Colonic mucosa (tissue), 4 donors: ENCODE measurements around the gene METTL23. TPM values are rescaled to one million over a fixed set of nuclear protein-coding genes. Genes with fewer than 3 reads are reported as not detected.
"Not testable (repeated sequence)": the region's sequence is repeated elsewhere in the genome, so short reads cannot be mapped to it uniquely, and the experiment has no call there.

ENCODE experiments used
- DNase-seq: peaks from one replicate; pipeline ENCODE4 v3.0.0-alpha.2; 2020
- H3K27ac ChIP-seq: fragments of 200-600 bp; one replicate; pipeline ENCODE4 v1.8.0; 2021
- H3K27me3 ChIP-seq: fragments of 200-600 bp; one replicate; pipeline ENCODE4 v1.8.0; 2021
- H3K36me3 ChIP-seq: fragments of 200-600 bp; one replicate; pipeline ENCODE4 v1.8.0; 2021
- H3K4me1 ChIP-seq: fragments of 200-600 bp; one replicate; pipeline ENCODE4 v1.8.0; 2021; ENCODE audit warnings: mild to moderate bottlenecking
- H3K4me3 ChIP-seq: fragments of 200-600 bp; one replicate; pipeline ENCODE4 v1.8.0; 2021
- H3K9ac ChIP-seq, 2 donors: one replicate each; pipeline ENCODE4 v1.7.0; 2013; ENCODE audit warnings: control low read depth in 2 of 2, low read depth in 2 of 2, low read length in 2 of 2
- H3K9me3 ChIP-seq: fragments of 200-600 bp; one replicate; pipeline ENCODE4 v1.8.0; 2021
- intact Hi-C: fragments of 100-400 bp; cut with DNase I; formaldehyde crosslinking; loops from one replicate; pipeline ENCODE4 v1.14.1; 2022
- total RNA-seq, 2 donors: library from RNA; stranded (reverse); fragmentation: NEBNext Ultra II Directional in 1 of 2; extraction: Animal tissue kit (Norgen Biotek cat#: 25700) in 1 of 2; gene quantifications; one replicate each; pipeline ENCODE4 v1.2.1, GENCODE V29; 2021
- TF ChIP-seq, protein P1 (sequence below): fragments of 200-600 bp; IDR thresholded peaks from one replicate; pipeline ENCODE4 v1.8.0; 2022; ENCODE audit warnings: antibody characterized with exemption, mild to moderate bottlenecking
- donor health status: healthy.
- donor health status: DM: no; HTN: no; CAD: no.
- donor health status: DM: no; HTN: no; CAD: no.

Gene METTL23
- total RNA-seq, 2 donors from 2014 or later: 21.7 to 29.7 TPM

DNA sequence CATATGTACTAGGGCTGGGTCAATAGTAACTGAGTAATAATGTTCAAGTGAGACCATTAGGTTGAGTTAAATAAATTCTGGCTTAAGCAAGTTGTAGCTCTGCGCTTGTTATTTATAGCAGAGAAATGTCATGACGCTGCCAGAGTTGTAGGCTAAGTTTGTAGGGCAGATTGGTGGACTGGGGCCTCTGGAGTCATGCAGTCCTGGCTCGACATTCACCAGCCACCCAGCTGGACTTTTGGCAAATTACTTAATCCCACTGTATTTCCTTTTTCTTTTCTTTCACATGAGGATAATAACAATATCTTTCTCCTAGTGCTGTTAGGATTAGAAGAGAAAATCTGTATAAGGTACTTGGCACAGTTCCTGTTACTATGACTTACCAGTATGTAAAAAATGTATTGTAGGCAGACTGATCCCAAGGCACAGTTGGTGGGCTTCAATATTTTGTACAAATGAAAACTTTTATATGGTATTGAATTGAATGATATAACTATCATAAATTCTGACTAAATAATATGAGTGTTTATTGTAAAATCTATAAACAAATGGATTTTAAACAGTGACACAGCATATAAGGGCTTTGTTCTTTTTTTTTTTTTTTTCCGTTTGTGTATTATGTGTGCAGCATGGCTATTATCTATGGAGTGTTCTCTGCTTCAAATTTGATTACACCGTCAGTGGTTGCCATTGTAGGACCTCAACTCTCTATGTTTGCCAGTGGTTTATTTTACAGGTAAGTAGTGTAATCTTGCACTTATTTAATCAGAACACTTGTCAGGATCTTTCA, 13.9 kb downstream of the METTL23 start:
- intact Hi-C loops: no loop called here
- no peaks in the 10 kb centered on the region for H3K9me3 ChIP-seq
- H3K4me3 ChIP-seq: no peak overlapping the region
- DNase-seq: no peak
- H3K27me3 ChIP-seq: no peaks in the 10 kb centered on the region
- no peak overlapping the region for H3K27ac ChIP-seq
- H3K9ac ChIP-seq: no peak overlapping the region
- H3K36me3 ChIP-seq: peaks cover 9% of the 10 kb centered on the region
- TF ChIP-seq, protein P1, sequence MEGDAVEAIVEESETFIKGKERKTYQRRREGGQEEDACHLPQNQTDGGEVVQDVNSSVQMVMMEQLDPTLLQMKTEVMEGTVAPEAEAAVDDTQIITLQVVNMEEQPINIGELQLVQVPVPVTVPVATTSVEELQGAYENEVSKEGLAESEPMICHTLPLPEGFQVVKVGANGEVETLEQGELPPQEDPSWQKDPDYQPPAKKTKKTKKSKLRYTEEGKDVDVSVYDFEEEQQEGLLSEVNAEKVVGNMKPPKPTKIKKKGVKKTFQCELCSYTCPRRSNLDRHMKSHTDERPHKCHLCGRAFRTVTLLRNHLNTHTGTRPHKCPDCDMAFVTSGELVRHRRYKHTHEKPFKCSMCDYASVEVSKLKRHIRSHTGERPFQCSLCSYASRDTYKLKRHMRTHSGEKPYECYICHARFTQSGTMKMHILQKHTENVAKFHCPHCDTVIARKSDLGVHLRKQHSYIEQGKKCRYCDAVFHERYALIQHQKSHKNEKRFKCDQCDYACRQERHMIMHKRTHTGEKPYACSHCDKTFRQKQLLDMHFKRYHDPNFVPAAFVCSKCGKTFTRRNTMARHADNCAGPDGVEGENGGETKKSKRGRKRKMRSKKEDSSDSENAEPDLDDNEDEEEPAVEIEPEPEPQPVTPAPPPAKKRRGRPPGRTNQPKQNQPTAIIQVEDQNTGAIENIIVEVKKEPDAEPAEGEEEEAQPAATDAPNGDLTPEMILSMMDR: no peak
- H3K4me1 ChIP-seq: peaks cover 4% of the 10 kb centered on the region

GRCh38 chr17:76742958-76743357, 16.3 kb downstream of the METTL23 start:
- TF ChIP-seq, protein P1: no peak
- DNase-seq: no peak
- H3K9ac ChIP-seq: no peak overlapping the region
- no peaks in the 10 kb centered on the region for H3K9me3 ChIP-seq
- intact Hi-C loops: no loop called here
- H3K27me3 ChIP-seq: no peaks in the 10 kb centered on the region
- peaks cover 9% of the 10 kb centered on the region for H3K36me3 ChIP-seq
- H3K4me1 ChIP-seq: peaks cover 4% of the 10 kb centered on the region
- H3K4me3 ChIP-seq: no peak overlapping the region
- H3K27ac ChIP-seq: no peak overlapping the region

- no peak for DNase-seq
Measured at GRCh38 chr17:76744747-76745146, 18.1 kb downstream of the METTL23 start.

DNA sequence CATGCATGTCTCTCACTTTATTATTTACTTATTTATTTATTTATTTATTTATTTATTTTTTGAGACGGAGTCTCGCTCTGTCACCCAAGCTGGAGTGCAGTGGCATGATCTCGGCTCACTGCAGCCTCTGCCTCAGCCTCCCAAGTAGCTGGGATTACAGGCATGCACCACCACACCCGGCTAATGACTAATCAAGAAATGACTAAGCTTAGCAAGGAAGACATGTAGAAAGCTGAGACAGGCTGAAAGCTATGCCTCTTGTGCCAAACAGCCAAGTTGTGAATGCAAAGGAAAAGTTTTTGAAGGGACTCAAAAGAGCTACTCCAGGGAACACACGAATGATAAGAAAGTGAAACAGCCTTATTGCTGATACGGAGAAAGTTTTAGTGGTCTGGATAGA, 19.1 kb downstream of the METTL23 start:
- H3K9ac ChIP-seq, H3K36me3 ChIP-seq, H3K27me3 ChIP-seq, intact Hi-C loops, H3K9me3 ChIP-seq, H3K4me1 ChIP-seq, DNase-seq, H3K27ac ChIP-seq, H3K4me3 ChIP-seq: not testable (repeated sequence)

More at GRCh38 chr17:76744747-76745146, 18.1 kb downstream of the METTL23 start:
- Histone ChIP-seq H3K36me3 (peaks cover 9% of the 10 kb centered on the region), H3K27me3 (no peaks in the 10 kb centered on the region), H3K27ac (no peak overlapping the region), H3K4me1 (no peaks in the 10 kb centered on the region), H3K4me3 (no peak overlapping the region), H3K9me3 (no peaks in the 10 kb centered on the region), H3K9ac (no peak overlapping the region)
- TF ChIP-seq, protein P1: no peak
- intact Hi-C loops: no loop called here

DNA sequence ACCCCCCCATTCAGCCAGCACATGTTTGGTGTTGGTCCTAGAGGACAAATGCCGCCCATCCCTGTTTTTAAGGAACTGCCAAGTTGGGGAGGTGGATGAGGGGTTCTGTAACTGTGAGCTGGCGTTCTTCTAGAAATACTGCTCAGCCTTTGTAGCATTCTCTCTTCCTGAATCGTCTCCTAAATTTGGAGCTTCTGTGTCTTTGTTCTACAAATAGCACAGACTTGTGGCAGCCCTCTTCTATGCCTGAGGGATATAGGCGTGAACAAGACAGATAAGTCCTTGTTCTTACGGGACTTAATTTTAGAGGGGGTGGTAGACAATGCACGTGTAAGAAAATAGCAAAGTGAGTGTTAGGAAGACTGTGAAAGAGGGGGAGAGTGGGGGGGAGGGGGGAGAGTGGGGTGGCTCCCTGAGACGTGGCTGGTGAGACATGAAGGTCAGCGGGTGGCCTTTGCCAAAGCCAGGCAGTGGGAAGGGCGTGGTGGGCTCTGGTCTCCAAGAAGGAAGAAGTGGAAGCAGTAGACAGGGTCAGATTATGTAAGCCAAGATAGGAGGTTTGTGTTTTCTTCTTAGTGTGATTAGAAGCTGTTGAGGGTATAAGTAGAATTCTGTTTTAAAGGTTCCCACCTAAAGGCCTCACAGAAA, 21.2 kb downstream of the METTL23 start:
- intact Hi-C loops: no loop called here
- no peak overlapping the region for H3K9ac ChIP-seq
- DNase-seq: no peak
- no peaks in the 10 kb centered on the region for H3K27me3 ChIP-seq
- no peak overlapping the region for H3K27ac ChIP-seq
- peaks cover 9% of the 10 kb centered on the region for H3K36me3 ChIP-seq
- no peaks in the 10 kb centered on the region for H3K9me3 ChIP-seq
- H3K4me3 ChIP-seq: no peak overlapping the region
- TF ChIP-seq, protein P1: no peak
- no peaks in the 10 kb centered on the region for H3K4me1 ChIP-seq

DNA sequence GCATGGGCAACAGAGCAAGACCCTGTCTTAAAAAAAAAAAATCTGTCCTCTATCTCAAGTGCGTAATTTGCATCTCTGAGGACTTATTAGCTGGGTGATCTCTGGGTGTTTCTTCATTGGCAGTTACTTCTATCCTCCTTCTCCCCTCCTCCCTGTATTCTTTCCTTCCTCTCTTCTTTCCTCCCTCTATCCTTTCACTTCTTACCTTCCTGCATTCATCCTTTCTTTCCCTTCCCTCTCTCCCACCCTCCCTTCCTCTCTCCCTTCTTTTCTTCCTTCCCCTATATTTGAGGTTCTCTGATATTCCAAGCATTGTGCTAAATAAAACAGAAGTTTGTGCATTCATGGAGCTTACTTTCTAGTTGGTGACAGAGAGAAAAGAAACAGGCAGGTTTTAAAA, 22.0 kb downstream of the METTL23 start:
- Histone ChIP-seq H3K9me3 (no peaks in the 10 kb centered on the region), H3K27ac (no peak overlapping the region), H3K27me3 (no peaks in the 10 kb centered on the region), H3K4me3 (no peak overlapping the region), H3K36me3 (peaks cover 9% of the 10 kb centered on the region), H3K4me1 (no peaks in the 10 kb centered on the region), H3K9ac (no peak overlapping the region)
- TF ChIP-seq, protein P1: no peak
- no peak for DNase-seq
- intact Hi-C loops: no loop called here
